ENCODE data around the gene EIF2B2. TPM values are rescaled to one million over a fixed set of nuclear protein-coding genes. Genes with fewer than 3 reads are reported as not detected.

Gene EIF2B2
- total and polyA plus RNA-seq, 10 of the 15 experiments (the other 5 are each of a cell fraction or from before 2014, with no cell fraction given), result 17.4 to 168 (median 65.5) TPM

GRCh38 chr14:74954947-74955228 lies 47.8 kb upstream of the EIF2B2 start (continued):
- TF ChIP-seq MYC (IDR thresholded peaks at IDR 0.05; ENCODE audit: insufficient read depth, insufficient read length, insufficient replicate concordance, low read length, severe bottlenecking), result no peak
- no peak for TF ChIP-seq ZBTB40 (IDR thresholded peaks at IDR 0.05; ENCODE audit: borderline replicate concordance)
- no peak for TF ChIP-seq FOS (IDR thresholded peaks at IDR 0.05; ENCODE audit: borderline replicate concordance, extremely low read depth, insufficient read length)
- TF ChIP-seq RAD51 (IDR thresholded peaks at IDR 0.05), result no peak
- no peak for TF ChIP-seq HCFC1 (IDR thresholded peaks at IDR 0.05; ENCODE audit: low read length)
- no peak for TF ChIP-seq CHD1 (IDR thresholded peaks at IDR 0.05; ENCODE audit: low read depth, low read length)
- TF ChIP-seq CREM (IDR thresholded peaks at IDR 0.05; ENCODE audit: low read depth), result no peak
- TF ChIP-seq BRCA1 (IDR thresholded peaks at IDR 0.05; ENCODE audit: low read depth, low read length), result no peak

Measured in GM12878 (cell line).